Measurements from ENCODE around the gene FAN1.
A peak's percentile ranks its signal among the peaks of the same experiment; 100 is the strongest.

FAN1 gene

DNA sequence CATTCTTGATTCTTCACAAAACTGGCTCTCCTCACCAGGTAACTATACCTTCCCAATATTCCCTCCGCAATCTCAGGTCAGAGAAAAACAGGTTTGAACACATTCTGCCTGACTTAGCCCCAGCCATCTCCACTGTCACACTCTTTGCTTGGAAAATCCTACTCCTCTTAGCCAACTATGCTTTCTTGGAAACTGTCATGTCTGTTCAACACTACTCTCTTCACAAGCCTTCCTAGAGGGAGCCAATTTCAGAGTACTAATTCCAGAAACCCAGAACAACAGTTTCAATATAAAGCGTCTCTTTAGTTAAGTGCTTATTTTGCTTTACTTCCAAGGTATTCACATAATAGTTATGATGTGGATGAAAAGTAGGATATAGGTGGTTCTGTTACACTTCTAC is 66.0 kb downstream of the FAN1 start:
- no peaks in the 10 kb centered on the region for H4K20me1 ChIP-seq (ENCODE audit: insufficient read depth, low read length, poor library complexity, severe bottlenecking)
- H3K4me2 ChIP-seq (ENCODE audit: low read depth, low read length, poor library complexity, severe bottlenecking) = peak overlapping the region; percentile 54
- 0 out of 2 replicates have a peak, but pooled peaks cover 6% of the 10 kb centered on the region for H3F3A ChIP-seq (ENCODE audit: low read depth)
- H3K27me3 ChIP-seq (ENCODE audit: insufficient read depth, low read length, poor library complexity, severe bottlenecking) = no peaks in the 10 kb centered on the region
- H3K4me1 ChIP-seq (ENCODE audit: insufficient read depth, low read length, poor library complexity, severe bottlenecking) = peaks cover 61% of the 10 kb centered on the region
- H3K9me3 ChIP-seq (ENCODE audit: insufficient read depth, low read depth, low read length) = no peaks in the 10 kb centered on the region
- H3K9ac ChIP-seq (ENCODE audit: low read depth, low read length, poor library complexity, severe bottlenecking) = peak overlapping the region; percentile 51
- H3K9me2 ChIP-seq (replicated peaks; ENCODE audit: low read depth, low read length) = no peaks in the 10 kb centered on the region
- peaks cover 51% of the 10 kb centered on the region for H3K79me2 ChIP-seq (ENCODE audit: insufficient read depth, low read length)
- H3K36me3 ChIP-seq (ENCODE audit: insufficient read depth, low read length) = peaks cover 53% of the 10 kb centered on the region
- no peak overlapping the region for H3K4me3 ChIP-seq (ENCODE audit: low read length, poor library complexity, severe bottlenecking)
- TF ChIP-seq, protein P1, sequence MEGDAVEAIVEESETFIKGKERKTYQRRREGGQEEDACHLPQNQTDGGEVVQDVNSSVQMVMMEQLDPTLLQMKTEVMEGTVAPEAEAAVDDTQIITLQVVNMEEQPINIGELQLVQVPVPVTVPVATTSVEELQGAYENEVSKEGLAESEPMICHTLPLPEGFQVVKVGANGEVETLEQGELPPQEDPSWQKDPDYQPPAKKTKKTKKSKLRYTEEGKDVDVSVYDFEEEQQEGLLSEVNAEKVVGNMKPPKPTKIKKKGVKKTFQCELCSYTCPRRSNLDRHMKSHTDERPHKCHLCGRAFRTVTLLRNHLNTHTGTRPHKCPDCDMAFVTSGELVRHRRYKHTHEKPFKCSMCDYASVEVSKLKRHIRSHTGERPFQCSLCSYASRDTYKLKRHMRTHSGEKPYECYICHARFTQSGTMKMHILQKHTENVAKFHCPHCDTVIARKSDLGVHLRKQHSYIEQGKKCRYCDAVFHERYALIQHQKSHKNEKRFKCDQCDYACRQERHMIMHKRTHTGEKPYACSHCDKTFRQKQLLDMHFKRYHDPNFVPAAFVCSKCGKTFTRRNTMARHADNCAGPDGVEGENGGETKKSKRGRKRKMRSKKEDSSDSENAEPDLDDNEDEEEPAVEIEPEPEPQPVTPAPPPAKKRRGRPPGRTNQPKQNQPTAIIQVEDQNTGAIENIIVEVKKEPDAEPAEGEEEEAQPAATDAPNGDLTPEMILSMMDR (conservative IDR thresholded peaks at IDR 0.05; ENCODE audit: low read length) = no peak
- TF ChIP-seq EZH2phosphoT487 (IDR thresholded peaks at IDR 0.05; ENCODE audit: borderline replicate concordance) = no peak
- no peak overlapping the region for H2AFZ ChIP-seq (ENCODE audit: low read length)

DNA sequence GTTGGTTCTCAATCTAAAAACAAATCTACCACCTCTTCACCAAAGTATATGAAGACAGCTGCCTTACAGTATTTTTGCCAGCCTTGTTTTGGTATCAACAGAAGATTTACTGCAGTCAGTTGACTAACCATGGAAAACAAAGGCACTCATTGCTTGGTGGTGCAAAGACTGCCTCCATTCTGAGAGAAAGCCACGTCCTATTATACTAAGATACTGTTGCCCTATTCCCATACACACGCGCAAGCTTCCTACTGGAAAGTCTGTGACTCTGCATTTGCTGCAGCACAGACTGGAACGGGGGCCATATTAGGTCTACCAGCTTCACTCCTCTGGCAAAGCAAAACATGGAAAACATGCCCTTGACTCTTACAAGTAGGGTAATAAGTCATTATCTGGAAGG is 69.7 kb downstream of the FAN1 start:
- Histone ChIP-seq H3K9me3 (ENCODE audit: insufficient read depth, low read depth, low read length) (no peaks in the 10 kb centered on the region), H3K79me2 (ENCODE audit: insufficient read depth, low read length) (peaks cover 80% of the 10 kb centered on the region), H4K20me1 (ENCODE audit: insufficient read depth, low read length, poor library complexity, severe bottlenecking) (peaks cover 3% of the 10 kb centered on the region), H3K36me3 (ENCODE audit: insufficient read depth, low read length) (peaks cover 43% of the 10 kb centered on the region), H3K4me3 (ENCODE audit: low read length, poor library complexity, severe bottlenecking) (no peak overlapping the region), H3K27me3 (ENCODE audit: insufficient read depth, low read length, poor library complexity, severe bottlenecking) (no peaks in the 10 kb centered on the region), H3K9me2 (replicated peaks; ENCODE audit: low read depth, low read length) (no peaks in the 10 kb centered on the region), H3K9ac (ENCODE audit: low read depth, low read length, poor library complexity, severe bottlenecking) (no peak overlapping the region), H3K4me1 (ENCODE audit: insufficient read depth, low read length, poor library complexity, severe bottlenecking) (peaks cover 64% of the 10 kb centered on the region), H3F3A (ENCODE audit: low read depth) (0 out of 2 replicates have a peak, but pooled peaks cover 6% of the 10 kb centered on the region), H2AFZ (ENCODE audit: low read length) (no peak overlapping the region), H3K4me2 (ENCODE audit: low read depth, low read length, poor library complexity, severe bottlenecking) (no peak overlapping the region)
- TF ChIP-seq EZH2phosphoT487 (IDR thresholded peaks at IDR 0.05; ENCODE audit: borderline replicate concordance) = no peak
- TF ChIP-seq, protein P1 (conservative IDR thresholded peaks at IDR 0.05; ENCODE audit: low read length) = no peak

DNA sequence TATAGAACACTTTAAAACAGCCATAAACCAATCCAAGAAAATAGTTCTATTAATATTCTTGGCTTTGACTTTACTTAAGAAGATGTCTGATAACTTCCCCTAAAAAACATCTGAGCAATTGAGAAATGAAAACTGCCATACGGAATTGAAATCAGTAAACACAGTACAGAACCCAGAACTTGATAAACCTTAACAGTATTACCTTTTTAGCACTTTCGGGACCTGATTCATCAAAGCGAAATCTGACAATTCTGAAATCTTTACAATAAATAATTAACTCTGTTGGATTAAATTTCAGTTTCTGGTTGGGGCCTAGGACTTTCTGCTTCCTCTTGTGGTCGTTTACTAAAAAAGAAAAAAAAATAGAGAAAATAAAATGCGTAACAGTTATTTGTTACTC is 70.4 kb downstream of the FAN1 start:
- peaks cover 43% of the 10 kb centered on the region for H3K36me3 ChIP-seq (ENCODE audit: insufficient read depth, low read length)

More for the DNA sequence above, 70.4 kb downstream of the FAN1 start:
- H3K4me3 ChIP-seq (ENCODE audit: low read length, poor library complexity, severe bottlenecking) = no peak overlapping the region
- no peak overlapping the region for H3K4me2 ChIP-seq (ENCODE audit: low read depth, low read length, poor library complexity, severe bottlenecking)
- TF ChIP-seq, protein P1 (conservative IDR thresholded peaks at IDR 0.05; ENCODE audit: low read length) = no peak
- no peak for TF ChIP-seq EZH2phosphoT487 (IDR thresholded peaks at IDR 0.05; ENCODE audit: borderline replicate concordance)
- peaks cover 6% of the 10 kb centered on the region for H4K20me1 ChIP-seq (ENCODE audit: insufficient read depth, low read length, poor library complexity, severe bottlenecking)
- H3K4me1 ChIP-seq (ENCODE audit: insufficient read depth, low read length, poor library complexity, severe bottlenecking) = peaks cover 64% of the 10 kb centered on the region
- peaks cover 6% of the 10 kb centered on the region; the same call in 1 of the 2 replicates for H3F3A ChIP-seq (ENCODE audit: low read depth)
- H3K79me2 ChIP-seq (ENCODE audit: insufficient read depth, low read length) = peaks cover 86% of the 10 kb centered on the region
- H3K9me3 ChIP-seq (ENCODE audit: insufficient read depth, low read depth, low read length) = no peaks in the 10 kb centered on the region
- H2AFZ ChIP-seq (ENCODE audit: low read length) = no peak overlapping the region
- no peaks in the 10 kb centered on the region for H3K9me2 ChIP-seq (replicated peaks; ENCODE audit: low read depth, low read length)
- no peaks in the 10 kb centered on the region for H3K27me3 ChIP-seq (ENCODE audit: insufficient read depth, low read length, poor library complexity, severe bottlenecking)
- H3K9ac ChIP-seq (ENCODE audit: low read depth, low read length, poor library complexity, severe bottlenecking) = no peak overlapping the region

All from Loucy (cell line).